ENCODE data around the gene SYT15.

The SYT15 gene

DNA sequence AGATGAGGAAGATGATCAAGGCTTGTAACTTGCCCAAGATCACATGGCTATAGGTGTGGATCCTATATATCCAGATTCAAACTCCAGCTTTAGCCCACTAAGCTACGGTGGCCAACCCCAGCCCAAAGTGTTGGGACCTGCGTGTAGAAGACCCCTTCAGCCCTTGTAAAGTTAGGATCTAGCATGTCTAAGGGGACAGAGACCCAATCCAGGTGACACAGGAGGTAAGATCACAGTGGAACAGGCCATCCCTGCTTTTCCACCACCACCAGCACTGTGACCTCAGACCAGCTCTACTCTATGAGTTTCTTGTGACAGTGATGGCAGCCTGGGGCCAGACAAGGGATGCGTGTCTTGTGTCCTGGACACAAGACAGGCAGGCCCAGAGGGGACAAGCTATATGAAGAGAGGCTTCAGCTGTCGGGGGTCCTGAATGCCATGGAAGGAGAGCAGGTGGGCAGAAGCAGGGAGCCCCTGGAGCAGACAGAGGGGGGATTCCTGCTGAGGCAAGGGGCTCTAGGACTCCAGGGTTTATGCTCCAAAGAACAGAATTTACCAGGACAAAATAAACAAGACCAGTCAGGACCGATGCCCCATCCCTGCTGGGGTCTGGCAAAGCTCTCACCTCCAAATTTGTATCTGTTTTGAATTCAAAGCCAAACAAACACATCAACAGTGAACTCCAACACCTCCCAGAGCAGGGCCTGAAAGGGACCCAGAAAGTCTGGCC is 32.9 kb upstream of the SYT15 start:
- DNase-seq: no peak

- DNase-seq: no peak
These were observed 32.1 kb upstream of the SYT15 start for GRCh38 chr10:46546591-46547540.

- DNase-seq: no peak
These were observed 31.1 kb upstream of the SYT15 start for GRCh38 chr10:46547541-46548497.

- no peak for DNase-seq
These were observed 30.3 kb upstream of the SYT15 start for GRCh38 chr10:46548498-46549090.

DNA sequence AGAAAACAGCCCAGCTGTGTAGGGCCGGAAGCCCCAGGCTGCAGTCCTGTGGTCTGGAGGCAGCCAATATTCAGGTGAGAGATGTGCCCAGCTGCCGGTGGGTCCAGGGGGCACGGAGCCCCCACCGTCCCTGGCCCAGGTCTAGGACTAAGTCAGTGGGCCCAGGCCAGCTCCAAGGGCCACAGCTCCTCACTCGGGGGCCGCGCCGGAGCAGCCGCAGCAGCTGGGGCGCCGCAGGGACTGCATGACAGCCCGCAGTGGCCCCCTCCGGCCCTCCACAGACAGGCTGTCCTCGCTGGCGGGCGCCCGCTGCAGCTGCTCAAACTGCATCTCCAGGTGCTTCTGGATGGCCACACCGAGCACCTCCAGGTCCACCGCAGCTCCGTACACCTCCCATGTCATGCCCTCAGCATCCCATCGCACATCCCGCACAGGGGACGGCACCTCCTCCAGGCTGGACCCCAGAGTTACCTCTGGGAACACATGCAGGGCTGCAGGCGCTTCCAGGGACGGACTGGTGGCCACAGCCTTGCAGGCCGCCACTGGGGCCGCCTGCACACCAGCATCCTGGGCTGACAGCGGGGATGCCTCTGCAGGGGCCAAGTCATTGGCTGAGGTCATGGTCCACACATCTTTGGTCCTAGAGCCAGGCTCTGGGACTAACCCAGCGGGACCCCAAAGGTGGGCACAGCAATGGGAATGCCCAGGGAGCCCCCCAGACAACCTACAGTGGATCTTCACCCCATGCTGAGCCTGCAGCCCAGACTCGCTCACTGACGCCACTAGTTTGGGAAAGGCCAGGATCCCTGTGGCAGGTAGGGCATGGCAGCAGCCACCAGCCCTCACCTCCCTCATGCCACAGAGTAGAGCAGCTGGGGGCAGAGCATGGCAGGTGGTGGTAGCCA is 29.5 kb upstream of the SYT15 start:
- no peak for DNase-seq

- no peak for DNase-seq
These were observed 28.7 kb upstream of the SYT15 start for GRCh38 chr10:46550076-46550790.

DNA sequence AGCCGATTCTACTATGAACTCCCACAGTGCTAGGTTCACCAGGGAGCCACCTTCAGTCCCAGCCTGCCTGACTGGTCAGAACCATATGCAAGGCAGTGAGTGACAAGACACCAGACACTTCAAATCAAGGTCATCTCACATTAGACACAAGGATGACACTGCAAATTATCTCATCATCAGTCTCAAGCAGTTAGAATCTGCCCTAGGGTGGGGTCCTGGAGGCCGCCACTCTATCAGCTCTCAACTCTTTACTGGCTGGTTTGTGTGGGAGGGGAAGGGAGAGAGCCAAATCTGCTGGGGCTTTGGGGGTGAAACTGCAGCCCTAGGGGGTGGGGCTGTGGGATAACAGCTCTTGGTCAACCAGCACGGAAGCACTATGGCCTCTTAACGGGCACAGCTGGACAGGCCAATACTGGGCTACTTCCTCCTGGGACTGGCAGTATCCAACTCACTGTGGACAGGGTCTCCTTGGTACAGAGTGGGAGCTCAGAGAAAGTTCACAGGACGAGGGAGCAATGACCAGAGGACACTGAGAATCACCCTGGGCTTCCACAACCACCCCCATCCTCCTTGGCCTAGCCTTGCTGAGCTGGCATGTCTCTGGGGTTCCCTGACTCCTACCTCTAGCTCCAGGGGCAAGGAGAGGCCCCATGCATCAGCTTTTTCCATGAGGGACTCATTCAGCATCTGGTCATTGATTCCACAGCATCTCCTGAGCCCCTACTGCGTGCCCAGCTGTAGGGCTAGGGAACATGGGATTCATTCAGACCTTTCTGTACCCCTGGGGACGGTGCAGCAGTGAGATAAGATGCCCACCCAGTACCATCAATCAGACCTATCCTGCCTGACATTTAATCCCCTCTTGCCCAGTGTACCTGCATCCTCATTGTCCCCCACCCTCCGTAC is 27.9 kb upstream of the SYT15 start:
- DNase-seq: no peak

DNA sequence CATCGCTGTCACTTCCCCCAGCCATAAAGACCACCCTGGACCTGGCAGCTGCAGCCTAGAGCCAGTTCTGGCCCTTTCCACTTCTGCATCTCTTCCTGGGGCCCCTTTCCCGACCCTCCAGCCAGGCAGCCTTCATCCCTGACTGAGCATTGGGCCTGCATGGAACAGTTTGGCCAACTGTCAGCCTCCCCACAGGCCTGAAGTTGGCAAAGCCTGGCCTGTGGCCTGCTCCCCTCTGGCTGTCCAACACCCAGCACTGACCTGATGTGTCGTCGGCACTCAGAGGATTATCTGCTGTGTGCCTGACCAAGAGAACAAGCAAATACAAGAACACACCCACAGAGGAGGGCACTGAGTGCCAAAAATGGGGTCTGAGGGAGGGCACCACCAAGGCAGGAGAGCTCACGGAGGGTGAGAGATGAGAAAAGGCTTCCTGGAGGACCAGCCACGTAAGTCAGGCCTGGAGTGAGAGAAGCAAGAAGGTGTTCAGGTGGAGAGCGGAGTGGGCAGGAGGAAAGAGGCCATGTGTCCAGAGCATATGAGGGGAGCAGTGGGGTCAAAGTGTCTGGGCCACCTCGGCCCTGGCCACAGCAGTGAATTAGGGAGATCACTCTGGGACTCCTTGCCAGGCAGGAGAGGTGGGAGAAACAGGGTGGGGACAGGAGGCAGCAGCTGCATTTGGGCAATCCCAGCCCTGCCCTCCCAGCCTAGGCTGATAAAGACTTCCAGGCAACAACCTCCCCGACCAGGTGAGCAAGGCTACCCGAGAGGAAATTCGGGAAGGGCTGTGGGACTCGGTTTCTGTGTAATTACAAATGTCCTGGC is 27.0 kb upstream of the SYT15 start:
- DNase-seq: no peak

- no peak for DNase-seq
These were observed 26.2 kb upstream of the SYT15 start for GRCh38 chr10:46552526-46553237.

- DNase-seq: no peak
These were observed 25.5 kb upstream of the SYT15 start for GRCh38 chr10:46553238-46554049.

DNA sequence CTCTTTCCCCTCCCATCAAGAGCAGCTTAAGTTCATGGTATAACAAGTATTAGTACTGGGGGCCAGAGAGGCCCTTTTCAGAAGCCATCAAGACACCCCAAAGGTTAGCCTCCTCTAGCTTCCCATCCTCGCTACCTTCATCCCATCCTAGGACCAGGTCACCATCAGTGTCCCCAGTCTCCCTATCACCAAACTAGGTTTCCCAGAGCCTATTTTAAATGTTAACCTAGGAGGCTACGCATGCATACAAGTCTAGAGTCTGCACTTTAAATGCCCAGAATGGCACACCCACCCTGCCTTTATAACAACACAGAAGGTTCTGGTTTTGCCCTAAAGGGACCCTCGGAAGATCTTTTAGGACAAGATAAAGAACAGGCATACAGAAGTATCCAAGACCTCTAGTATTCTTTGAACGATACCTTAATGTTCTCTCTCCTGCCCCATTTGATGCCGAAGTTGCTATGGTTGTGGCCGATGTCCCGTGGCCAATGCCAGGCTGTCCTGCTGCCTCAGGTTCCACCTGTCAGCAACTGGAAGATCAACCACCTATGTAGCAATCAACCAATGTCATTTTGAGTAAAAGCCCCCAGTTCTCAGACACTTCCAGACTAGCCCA is 24.7 kb upstream of the SYT15 start:
- DNase-seq: no peak

GRCh38 chr10:46555366-46555712 is 23.6 kb upstream of the SYT15 start:
- DNase-seq: no peak

- DNase-seq: no peak
These were observed 23.0 kb upstream of the SYT15 start for GRCh38 chr10:46555713-46556514.

DNA sequence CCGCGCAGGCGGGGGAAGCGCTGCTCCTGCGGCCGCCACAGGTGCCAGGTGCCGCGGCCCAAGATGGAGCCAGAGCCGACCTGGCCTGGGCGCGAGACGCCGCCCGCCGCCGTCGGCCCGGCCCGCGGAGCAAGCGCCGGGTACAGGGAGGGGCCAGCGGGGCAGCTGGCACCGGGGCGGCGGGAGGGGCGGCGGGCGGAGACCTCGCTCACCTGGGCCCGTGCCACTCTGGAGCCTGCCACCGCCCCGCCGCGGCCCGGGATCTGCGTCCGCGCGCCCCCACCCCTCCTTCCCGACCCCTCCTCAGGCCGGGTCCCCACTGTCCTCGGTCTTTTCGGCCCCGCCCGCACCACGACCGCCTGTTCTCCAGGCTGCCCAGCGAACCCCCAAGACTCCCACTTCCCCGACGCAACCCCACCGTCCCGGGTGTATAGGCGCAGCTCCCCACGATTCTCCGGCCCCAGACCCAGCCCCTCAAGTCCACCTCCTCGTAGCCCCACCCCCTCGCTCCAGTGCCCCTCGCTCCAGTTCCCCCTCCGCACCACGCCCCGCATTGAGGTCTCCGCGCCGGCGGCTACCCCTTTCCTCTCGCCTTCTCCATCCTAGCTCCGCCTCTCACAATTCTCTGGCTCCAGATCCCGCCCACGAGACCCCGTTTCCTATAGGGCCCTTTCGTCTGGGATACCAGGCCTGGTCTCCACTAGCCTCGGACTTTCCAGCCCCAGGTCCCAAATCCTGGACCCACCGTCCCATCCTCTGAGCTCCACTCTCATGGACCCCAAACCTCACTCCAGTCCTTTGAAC is 22.2 kb upstream of the SYT15 start, which contains the start of gene GPRIN2:
GPRIN2 (minus strand) TSS at position 144 of the 804 bp plus-strand sequence. CDS start 5,922 bp downstream, outside the sequence.
- DNase-seq: no peak
